Measurements from ENCODE around the gene APOBEC3B.

GRCh38 chr22:38935616-38936015 lies 46.5 kb upstream of the APOBEC3B start:
- TF ChIP-seq CTCF (IDR thresholded peaks at IDR 0.05; ENCODE audit: low read length) (no peak), EZH2 (IDR thresholded peaks at IDR 0.05; ENCODE audit: borderline replicate concordance, low read length) (no peak)

Data from OCI-LY1 (cell line).